ENCODE measurements around the gene RMND5B. TPM values are rescaled to one million over a fixed set of nuclear protein-coding genes. Genes with fewer than 3 reads are reported as not detected.
"Not testable (repeated sequence)": the region's sequence is repeated elsewhere in the genome, so short reads cannot be mapped to it uniquely, and the experiment has no call there.

The RMND5B gene
- total and polyA plus RNA-seq, 2 of the 13 experiments (the other 11 are each of a cell fraction or from before 2014, with no cell fraction given) = 18.6 to 20.4 TPM

- TF ChIP-seq ZBTB49 (CRISPR knock-in tag; IDR thresholded peaks at IDR 0.05; ENCODE audit: borderline replicate concordance) = no peak
- TF ChIP-seq EED (CRISPR knock-in tag; IDR thresholded peaks at IDR 0.05) = no peak
- TF ChIP-seq ZNF615 (CRISPR knock-in tag; IDR thresholded peaks at IDR 0.05; ENCODE audit: borderline replicate concordance) = no peak
These were observed 1.5 kb upstream of the RMND5B start (continued) for GRCh38 chr5:178129296-178129695.

- H3K36me3 ChIP-seq (replicated peaks in 1 of 2; ENCODE audit: control insufficient read depth in 1 of 2, insufficient read depth in 2 of 2, low read length in 2 of 2); H3K79me2 ChIP-seq (ENCODE audit: insufficient read depth, low read length); ATAC-seq; H3K27me3 ChIP-seq (ENCODE audit: control insufficient read depth in 1 of 2, insufficient read depth in 2 of 2, low read length in 2 of 2); H4K20me1 ChIP-seq (ENCODE audit: insufficient read depth, low read length); DNase-seq (ENCODE audit: low spot score); CTCF ChIA-PET (ENCODE audit: low intra/inter-chr PET ratio, low total read pairs); intact Hi-C loops (cut with micrococcal nuclease; ENCODE audit: unreplicated experiment); H3K9me3 ChIP-seq (ENCODE audit: low read length); in situ Hi-C loops (cut with HindIII; ENCODE audit: extremely low pct_ligation_motif_present, low pct_unique_long_range_greater_than_20kb): not testable (repeated sequence)
- H3K27ac ChIP-seq (ENCODE audit: extremely low read length, insufficient read depth, low read length) = peak overlapping the region; percentile 89
- peaks cover 17% of the 10 kb centered on the region; the same call in 1 of the 2 replicates for H3K4me1 ChIP-seq (ENCODE audit: insufficient read depth, low read length)
- TSS peak; percentile 89 for BruUV-seq (replicated peaks)
- FAIRE-seq = peak; percentile 4
- peak overlapping the region; percentile 79 for H3K4me2 ChIP-seq (ENCODE audit: low read depth, low read length)
- H3K9ac ChIP-seq (ENCODE audit: insufficient read depth, low read depth, low read length) = peak overlapping the region; percentile 87
- 0% methylated on average over 8 of the region's 11 CpGs for WGBS (ENCODE audit: low lambda C conversion rate)
- POLR2A ChIA-PET = interaction anchor here (1.1 kb wide), 1 partner anchor 9 kb away, joined by 4 read pairs; no protein-coding TSS in a partner anchor
- TF ChIP-seq RORA (CRISPR knock-in tag; IDR thresholded peaks at IDR 0.05) = 0 out of 2 replicates have a peak, but pooled peaks have one; percentile 16
- TF ChIP-seq SP5 (CRISPR knock-in tag; IDR thresholded peaks at IDR 0.05; ENCODE audit: borderline replicate concordance, low read depth) = 0 out of 2 replicates have a peak, but pooled peaks have one; percentile 18
- 0 out of 2 replicates have a peak, but pooled peaks have one; percentile 11 for TF ChIP-seq BATF2 (CRISPR knock-in tag; IDR thresholded peaks at IDR 0.05)
- peak overlapping the region; percentile 84 to 97 (median 93) for H3K4me3 ChIP-seq (replicated peaks in 1 of 3; ENCODE audit: insufficient read depth in 1 of 3, low read depth in 2 of 3, low read length in 3 of 3)
- peak overlapping the region; percentile 49 for H2AFZ ChIP-seq (ENCODE audit: low read length)
These were observed 609 bp upstream of the RMND5B start for GRCh38 chr5:178130234-178130575.

All from HepG2 (cell line).